Suprapubic skin (tissue), 4 donors: ENCODE data around the gene ENAH. TPM values are rescaled to one million over a fixed set of nuclear protein-coding genes. Genes with fewer than 3 reads are reported as not detected.

Experiments used
- DNase-seq, 2 donors: peaks; one replicate each; pipeline ENCODE4 v3.0.0-alpha.2; 2019; ENCODE audit warnings: low spot score in 2 of 2
- H3K27ac ChIP-seq: fragments of 200-600 bp; sonication (generic); one replicate; pipeline ENCODE4 v1.5.1; 2019
- H3K27me3 ChIP-seq: fragments of 200-600 bp; sonication (generic); one replicate; pipeline ENCODE4 v1.5.1; 2019
- H3K36me3 ChIP-seq: fragments of 200-600 bp; sonication (generic); one replicate; pipeline ENCODE4 v1.5.1; 2019
- H3K4me1 ChIP-seq: fragments of 200-600 bp; sonication (generic); one replicate; pipeline ENCODE4 v1.5.1; 2019
- H3K4me3 ChIP-seq: fragments of 200-600 bp; sonication (generic); one replicate; pipeline ENCODE4 v1.5.1; 2019; ENCODE audit warnings: mild to moderate bottlenecking
- H3K9me3 ChIP-seq: fragments of 200-600 bp; sonication (generic); one replicate; pipeline ENCODE4 v1.5.1; 2019
- EP300 ChIP-seq: sonication (generic); formaldehyde crosslinking; IDR thresholded peaks from one replicate; pipeline ENCODE4 v1.6.1; 2017; ENCODE audit warnings: antibody characterized with exemption
- POLR2A ChIP-seq, 2 donors: fragments of 450-650 bp; IDR thresholded peaks; one replicate each; pipeline ENCODE4 v1.6.1; 2017; ENCODE audit warnings: antibody characterized with exemption in 2 of 2, mild to moderate bottlenecking in 2 of 2, moderate library complexity in 2 of 2
- POLR2AphosphoS5 ChIP-seq, 3 donors: sonication (generic); formaldehyde crosslinking; IDR thresholded peaks; one replicate each; pipeline ENCODE4 v1.6.1; 2017; ENCODE audit warnings: antibody characterized with exemption in 3 of 3
- WGBS: methylation state at CpG from one replicate; pipeline ENCODE4 v1.1.5; 2018; 5-methylcytosine and 5-hydroxymethylcytosine counted together
- total RNA-seq, 4 donors: library from RNA; depleted of rRNA; stranded (reverse); fragments of >200 nt; gene quantifications; one replicate each; pipeline ENCODE4 v1.1.0, GENCODE V29; 2016
- TF ChIP-seq, protein P1 (sequence below), 2 donors: fragments of 200-600 bp in 1 of 2; fragments of 450-650 bp in 1 of 2; sonication (generic) in 1 of 2; IDR thresholded peaks; one replicate each; pipeline ENCODE4 v1.5.1; 2016 to 2019; ENCODE audit warnings: antibody characterized with exemption in 2 of 2, mild to moderate bottlenecking in 1 of 2, moderate library complexity in 1 of 2

ENAH gene
- total RNA-seq, 4 donors from 2014 or later, result 33.5 to 44.6 (median 41.8) TPM

DNA sequence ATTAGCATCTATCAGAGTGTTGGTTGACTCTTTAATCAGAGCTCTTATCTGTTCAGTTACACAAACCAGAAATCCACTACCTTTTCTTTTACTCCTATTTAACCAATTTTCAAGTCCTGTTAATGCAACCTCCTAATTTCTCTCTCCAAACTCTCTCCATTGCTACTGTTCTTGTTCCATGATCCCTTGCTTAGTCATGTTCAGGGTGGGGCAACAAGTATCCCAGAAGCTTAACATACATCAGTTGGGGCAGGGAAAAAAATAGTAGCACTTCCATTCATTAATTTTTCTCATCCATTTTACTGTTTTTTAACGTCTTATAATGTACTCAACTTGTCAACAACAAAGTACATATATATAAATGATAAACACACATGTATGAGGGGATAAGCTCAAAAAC, 113.9 kb downstream of the ENAH start:
- H3K4me3 ChIP-seq, result no peak overlapping the region
- H3K27ac ChIP-seq, result no peak overlapping the region
- TF ChIP-seq EP300, result no peak
- TF ChIP-seq, protein P1, sequence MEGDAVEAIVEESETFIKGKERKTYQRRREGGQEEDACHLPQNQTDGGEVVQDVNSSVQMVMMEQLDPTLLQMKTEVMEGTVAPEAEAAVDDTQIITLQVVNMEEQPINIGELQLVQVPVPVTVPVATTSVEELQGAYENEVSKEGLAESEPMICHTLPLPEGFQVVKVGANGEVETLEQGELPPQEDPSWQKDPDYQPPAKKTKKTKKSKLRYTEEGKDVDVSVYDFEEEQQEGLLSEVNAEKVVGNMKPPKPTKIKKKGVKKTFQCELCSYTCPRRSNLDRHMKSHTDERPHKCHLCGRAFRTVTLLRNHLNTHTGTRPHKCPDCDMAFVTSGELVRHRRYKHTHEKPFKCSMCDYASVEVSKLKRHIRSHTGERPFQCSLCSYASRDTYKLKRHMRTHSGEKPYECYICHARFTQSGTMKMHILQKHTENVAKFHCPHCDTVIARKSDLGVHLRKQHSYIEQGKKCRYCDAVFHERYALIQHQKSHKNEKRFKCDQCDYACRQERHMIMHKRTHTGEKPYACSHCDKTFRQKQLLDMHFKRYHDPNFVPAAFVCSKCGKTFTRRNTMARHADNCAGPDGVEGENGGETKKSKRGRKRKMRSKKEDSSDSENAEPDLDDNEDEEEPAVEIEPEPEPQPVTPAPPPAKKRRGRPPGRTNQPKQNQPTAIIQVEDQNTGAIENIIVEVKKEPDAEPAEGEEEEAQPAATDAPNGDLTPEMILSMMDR (IDR thresholded peaks at IDR 0.05), result no peak
- WGBS, result 78% methylated on average over 1 of the region's 1 CpG
- no peaks in the 10 kb centered on the region for H3K9me3 ChIP-seq
- DNase-seq, result no peak
- no peaks in the 10 kb centered on the region for H3K4me1 ChIP-seq
- no peaks in the 10 kb centered on the region for H3K36me3 ChIP-seq
- H3K27me3 ChIP-seq, result no peaks in the 10 kb centered on the region

DNA sequence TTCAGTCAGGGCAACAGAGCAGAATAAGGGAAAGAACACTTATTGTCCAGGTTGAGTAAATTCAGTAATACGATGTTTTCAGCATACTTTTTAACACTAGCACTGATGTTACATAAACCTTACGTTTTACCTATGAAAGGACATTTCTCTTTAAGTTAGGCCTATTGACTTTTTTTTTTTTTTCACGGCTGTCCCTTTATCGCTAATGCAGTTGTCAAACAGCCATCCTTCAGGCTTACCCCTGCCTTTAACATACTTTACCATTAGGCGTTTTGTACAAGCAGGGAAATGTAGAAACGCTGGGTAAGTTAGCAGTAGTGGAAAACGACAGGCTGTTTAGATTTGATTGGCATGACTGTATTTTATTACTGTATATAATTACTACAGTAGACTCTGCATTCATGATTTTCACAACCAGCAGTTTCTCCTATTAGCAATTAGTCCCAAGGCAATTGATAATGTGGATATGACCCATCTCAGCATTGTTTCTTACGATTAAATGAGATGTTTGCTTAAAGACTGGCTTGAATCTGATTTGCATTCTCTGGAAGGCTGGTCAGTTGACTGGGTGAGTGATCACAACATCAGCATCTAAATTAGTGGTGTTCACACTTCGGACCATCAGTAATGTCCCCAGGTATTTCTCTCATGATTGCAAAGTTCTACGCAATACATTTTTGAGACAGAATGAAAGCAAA, 115.2 kb downstream of the ENAH start:
- H3K9me3 ChIP-seq, result no peaks in the 10 kb centered on the region
- 84% methylated on average over 10 of the region's 10 CpGs for WGBS
- H3K36me3 ChIP-seq, result no peaks in the 10 kb centered on the region

DNA sequence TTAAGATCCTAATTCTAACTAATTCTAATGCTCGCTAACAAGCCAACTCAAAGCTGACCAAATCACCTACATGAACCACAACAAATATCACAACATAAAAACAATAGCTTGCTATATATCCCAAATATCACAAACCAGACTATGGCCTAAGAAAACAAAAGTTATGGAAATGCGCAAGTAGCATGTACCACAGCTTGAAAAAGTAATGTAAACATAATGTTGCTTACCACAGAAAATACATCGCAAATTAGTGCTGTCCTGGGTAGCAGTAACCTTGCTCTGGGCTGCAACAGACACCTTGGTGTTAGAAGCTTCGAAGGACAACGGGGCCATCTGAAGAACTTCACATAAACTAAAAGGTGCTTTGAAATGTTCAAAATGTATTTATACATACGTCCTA, 117.6 kb downstream of the ENAH start:
- no peaks in the 10 kb centered on the region for H3K36me3 ChIP-seq
- H3K27me3 ChIP-seq, result no peaks in the 10 kb centered on the region
- WGBS, result 92% methylated on average over 6 of the region's 6 CpGs
- H3K4me3 ChIP-seq, result no peak overlapping the region
- TF ChIP-seq POLR2A (IDR thresholded peaks at IDR 0.05), result no peak
- no peak for TF ChIP-seq EP300
- no peak for TF ChIP-seq POLR2AphosphoS5 (IDR thresholded peaks at IDR 0.05)
- TF ChIP-seq, protein P1 (IDR thresholded peaks at IDR 0.05), result no peak
- DNase-seq, result no peak
- no peaks in the 10 kb centered on the region for H3K4me1 ChIP-seq
- no peaks in the 10 kb centered on the region for H3K9me3 ChIP-seq
- no peak overlapping the region for H3K27ac ChIP-seq

More for the DNA sequence above, 115.2 kb downstream of the ENAH start:
- Histone ChIP-seq H3K4me1 (no peaks in the 10 kb centered on the region), H3K4me3 (no peak overlapping the region), H3K27ac (no peak overlapping the region), H3K27me3 (no peaks in the 10 kb centered on the region)
- no peak for TF ChIP-seq POLR2AphosphoS5 (IDR thresholded peaks at IDR 0.05)
- no peak for TF ChIP-seq EP300
- TF ChIP-seq, protein P1 (IDR thresholded peaks at IDR 0.05), result no peak
- TF ChIP-seq POLR2A (IDR thresholded peaks at IDR 0.05), result no peak
- DNase-seq, result no peak

DNA sequence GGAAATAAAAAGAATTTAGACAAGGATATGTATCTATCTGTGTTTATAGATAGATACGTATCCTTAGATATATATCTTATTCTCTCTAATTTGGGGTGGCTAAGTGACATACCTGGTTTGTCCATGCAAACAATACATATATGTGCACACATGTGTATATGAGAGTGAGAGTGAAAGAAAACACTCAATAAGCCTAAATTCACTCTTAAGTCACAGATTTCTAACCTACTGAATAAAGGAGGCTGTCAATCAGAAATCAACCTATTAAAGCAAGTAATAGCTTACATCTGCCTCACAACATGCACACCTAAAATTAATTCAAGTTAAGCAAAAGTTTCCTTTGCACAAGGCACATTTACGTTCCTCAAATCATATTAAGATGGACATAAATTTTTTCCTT, 118.2 kb downstream of the ENAH start:
- H3K4me3 ChIP-seq, result no peak overlapping the region
- H3K36me3 ChIP-seq, result no peaks in the 10 kb centered on the region
- no peaks in the 10 kb centered on the region for H3K9me3 ChIP-seq
- DNase-seq, result no peak
- 95% methylated on average over 2 of the region's 2 CpGs for WGBS
- no peaks in the 10 kb centered on the region for H3K27me3 ChIP-seq
- no peaks in the 10 kb centered on the region for H3K4me1 ChIP-seq
- no peak overlapping the region for H3K27ac ChIP-seq
- TF ChIP-seq POLR2A (IDR thresholded peaks at IDR 0.05) (no peak), EP300 (no peak), POLR2AphosphoS5 (IDR thresholded peaks at IDR 0.05) (no peak)
- TF ChIP-seq, protein P1 (IDR thresholded peaks at IDR 0.05), result no peak

DNA sequence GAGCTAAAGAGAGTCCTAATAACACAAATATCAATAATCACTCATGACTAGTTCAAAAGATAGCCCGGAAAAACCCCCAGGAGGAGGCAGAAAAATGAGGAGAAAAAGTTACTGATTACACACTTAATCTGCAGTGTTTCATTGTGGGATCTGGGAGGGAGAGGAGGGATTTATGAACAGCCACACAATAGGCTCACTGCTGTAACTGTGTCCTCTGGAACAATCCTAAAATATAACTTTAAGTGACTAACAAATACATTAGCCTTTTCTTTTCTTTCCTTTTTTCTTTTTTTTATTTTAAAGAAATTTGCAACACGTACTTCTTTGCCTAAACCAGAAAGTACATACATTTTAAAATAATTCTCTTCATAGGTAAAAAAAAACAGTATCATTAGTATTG, 118.8 kb downstream of the ENAH start:
- Histone ChIP-seq H3K36me3 (no peaks in the 10 kb centered on the region), H3K9me3 (no peaks in the 10 kb centered on the region), H3K4me3 (no peak overlapping the region), H3K4me1 (no peaks in the 10 kb centered on the region), H3K27me3 (no peaks in the 10 kb centered on the region), H3K27ac (no peak overlapping the region)
- 90% methylated on average over 2 of the region's 2 CpGs for WGBS
- DNase-seq, result no peak
- no peak for TF ChIP-seq EP300
- TF ChIP-seq, protein P1 (IDR thresholded peaks at IDR 0.05), result no peak
- no peak for TF ChIP-seq POLR2A (IDR thresholded peaks at IDR 0.05)
- no peak for TF ChIP-seq POLR2AphosphoS5 (IDR thresholded peaks at IDR 0.05)
